ENCODE results near the gene NDFIP2.
"Not testable (repeated sequence)": the region's sequence is repeated elsewhere in the genome, so short reads cannot be mapped to it uniquely, and the experiment has no call there.

Gene NDFIP2

GRCh38 chr13:79538757-79539156, 57.8 kb downstream of the NDFIP2 start:
- Mint-ChIP-seq H3K27me3 (no peaks in the 10 kb centered on the region), H3K27ac (no peak overlapping the region), H3K36me3 (peaks cover 5% of the 10 kb centered on the region), H3K4me1 (peaks cover 2% of the 10 kb centered on the region), H3K9me3 (no peaks in the 10 kb centered on the region), H3K4me3 (no peak overlapping the region)
- CTCF ChIA-PET, result interaction anchor here (1.0 to 4.6 kb wide), 3 partner anchors 9 to 115 kb away, joined by 3 to 159 read pairs (median 8); no protein-coding TSS in a partner anchor
- no peak for DNase-seq

GRCh38 chr13:79540504-79540903, 59.5 kb downstream of the NDFIP2 start:
- Mint-ChIP-seq H3K4me3 (no peak overlapping the region), H3K27me3 (no peaks in the 10 kb centered on the region), H3K9me3 (no peaks in the 10 kb centered on the region), H3K27ac (no peak overlapping the region), H3K36me3 (peaks cover 5% of the 10 kb centered on the region), H3K4me1 (peaks cover 2% of the 10 kb centered on the region)
- CTCF ChIA-PET, result interaction anchor here (0.7 to 4.6 kb wide), 19 partner anchors 9 to 142 kb away, joined by 3 to 159 read pairs (median 4); partner anchors contain the start of genes NDFIP2 and RBM26
- no peak for DNase-seq

GRCh38 chr13:79541426-79542049, 60.6 kb downstream of the NDFIP2 start:
- Mint-ChIP-seq H3K36me3 (peaks cover 5% of the 10 kb centered on the region), H3K4me1 (peaks cover 2% of the 10 kb centered on the region), H3K27ac (no peak overlapping the region), H3K9me3 (no peaks in the 10 kb centered on the region), H3K4me3 (no peak overlapping the region), H3K27me3 (no peaks in the 10 kb centered on the region)
- CTCF ChIA-PET, result interaction anchor here (0.6 to 4.6 kb wide), 15 partner anchors 26 to 346 kb away, joined by 3 to 159 read pairs (median 5); partner anchors contain the start of gene RBM26
- no peak for DNase-seq

GRCh38 chr13:79543883-79544282, 62.9 kb downstream of the NDFIP2 start:
- Mint-ChIP-seq H3K27ac (no peak overlapping the region), H3K4me3 (no peak overlapping the region), H3K4me1 (peaks cover 2% of the 10 kb centered on the region), H3K9me3 (no peaks in the 10 kb centered on the region), H3K36me3 (no peaks in the 10 kb centered on the region), H3K27me3 (no peaks in the 10 kb centered on the region)
- DNase-seq, result no peak
- CTCF ChIA-PET, result interaction anchor here (0.8 to 4.2 kb wide), 5 partner anchors 62 to 151 kb away, joined by 3 to 66 read pairs (median 5); partner anchors contain the start of genes NDFIP2 and RBM26

GRCh38 chr13:79547211-79548195, 66.5 kb downstream of the NDFIP2 start:
- no peak for DNase-seq
- H3K4me3 Mint-ChIP-seq, result no peak overlapping the region
- H3K9me3 Mint-ChIP-seq, result no peaks in the 10 kb centered on the region
- H3K27me3 Mint-ChIP-seq, result no peaks in the 10 kb centered on the region
- H3K27ac Mint-ChIP-seq, result no peak overlapping the region
- no peaks in the 10 kb centered on the region for H3K36me3 Mint-ChIP-seq
- CTCF ChIA-PET, result interaction anchor here (0.7 to 1.2 kb wide), 2 partner anchors 122 to 124 kb away, joined by 3 to 4 read pairs; no protein-coding TSS in a partner anchor
- no peaks in the 10 kb centered on the region for H3K4me1 Mint-ChIP-seq

GRCh38 chr13:79548902-79549301, 67.9 kb downstream of the NDFIP2 start:
- CTCF ChIA-PET, result no interaction called here

GRCh38 chr13:79549355-79550106, 68.6 kb downstream of the NDFIP2 start:
- Mint-ChIP-seq H3K27me3 (no peaks in the 10 kb centered on the region), H3K9me3 (no peaks in the 10 kb centered on the region), H3K36me3 (no peaks in the 10 kb centered on the region), H3K27ac (no peak overlapping the region), H3K4me1 (no peaks in the 10 kb centered on the region), H3K4me3 (no peak overlapping the region)
- DNase-seq, result no peak
- CTCF ChIA-PET, result no interaction called here

More at GRCh38 chr13:79548902-79549301, 67.9 kb downstream of the NDFIP2 start:
- no peaks in the 10 kb centered on the region for H3K27me3 Mint-ChIP-seq
- no peaks in the 10 kb centered on the region for H3K4me1 Mint-ChIP-seq
- DNase-seq, result no peak
- no peak overlapping the region for H3K27ac Mint-ChIP-seq
- H3K36me3 Mint-ChIP-seq, result no peaks in the 10 kb centered on the region
- H3K4me3 Mint-ChIP-seq, result no peak overlapping the region
- no peaks in the 10 kb centered on the region for H3K9me3 Mint-ChIP-seq

GRCh38 chr13:79557666-79558065, 76.7 kb downstream of the NDFIP2 start:
- CTCF ChIA-PET, result no interaction called here
- no peak overlapping the region for H3K27ac Mint-ChIP-seq

GRCh38 chr13:79560954-79561353, 80.0 kb downstream of the NDFIP2 start:
- H3K4me1 Mint-ChIP-seq, result no peaks in the 10 kb centered on the region
- peaks cover 5% of the 10 kb centered on the region for H3K36me3 Mint-ChIP-seq
- no peak overlapping the region for H3K4me3 Mint-ChIP-seq
- H3K27ac Mint-ChIP-seq, result no peak overlapping the region
- DNase-seq, result no peak
- H3K27me3 Mint-ChIP-seq, result no peaks in the 10 kb centered on the region
- peaks cover 22% of the 10 kb centered on the region for H3K9me3 Mint-ChIP-seq
- CTCF ChIA-PET, result no interaction called here

More at GRCh38 chr13:79557666-79558065, 76.7 kb downstream of the NDFIP2 start:
- Mint-ChIP-seq H3K36me3 (peaks cover 5% of the 10 kb centered on the region), H3K4me3 (no peak overlapping the region), H3K4me1 (no peaks in the 10 kb centered on the region), H3K27me3 (no peaks in the 10 kb centered on the region), H3K9me3 (peaks cover 16% of the 10 kb centered on the region)
- no peak for DNase-seq

- CTCF ChIA-PET, result interaction anchor here (0.8 kb wide), 1 partner anchor 16 kb away, joined by 4 read pairs; no protein-coding TSS in a partner anchor
- H3K27me3 Mint-ChIP-seq, result peaks cover 3% of the 10 kb centered on the region
- no peak overlapping the region for H3K4me3 Mint-ChIP-seq
- H3K4me1 Mint-ChIP-seq, result no peaks in the 10 kb centered on the region
- H3K27ac Mint-ChIP-seq, result no peak overlapping the region
- peaks cover 22% of the 10 kb centered on the region for H3K9me3 Mint-ChIP-seq
- H3K36me3 Mint-ChIP-seq, result peaks cover 5% of the 10 kb centered on the region
- DNase-seq, result no peak
Observed at GRCh38 chr13:79562557-79562956, 81.6 kb downstream of the NDFIP2 start.

GRCh38 chr13:79566118-79566517, 85.2 kb downstream of the NDFIP2 start:
- no peak for DNase-seq
- Mint-ChIP-seq H3K9me3 (peaks cover 11% of the 10 kb centered on the region), H3K27ac (no peak overlapping the region), H3K4me1 (no peaks in the 10 kb centered on the region), H3K27me3 (peaks cover 7% of the 10 kb centered on the region), H3K4me3 (no peak overlapping the region), H3K36me3 (no peaks in the 10 kb centered on the region)
- CTCF ChIA-PET, result no interaction called here

- Mint-ChIP-seq H3K4me3 (no peak overlapping the region), H3K9me3 (peaks cover 2% of the 10 kb centered on the region), H3K27me3 (peaks cover 7% of the 10 kb centered on the region), H3K4me1 (no peaks in the 10 kb centered on the region), H3K36me3 (no peaks in the 10 kb centered on the region), H3K27ac (no peak overlapping the region)
- CTCF ChIA-PET, result no interaction called here
- DNase-seq, result no peak
Observed at GRCh38 chr13:79571147-79571546, 90.2 kb downstream of the NDFIP2 start.

GRCh38 chr13:79573892-79574291, 92.9 kb downstream of the NDFIP2 start:
- H3K27ac Mint-ChIP-seq, H3K4me1 Mint-ChIP-seq, H3K27me3 Mint-ChIP-seq, CTCF ChIA-PET, H3K36me3 Mint-ChIP-seq, H3K4me3 Mint-ChIP-seq, H3K9me3 Mint-ChIP-seq, DNase-seq: not testable (repeated sequence)

- H3K4me3 Mint-ChIP-seq, result no peak overlapping the region
- peaks cover 3% of the 10 kb centered on the region for H3K9me3 Mint-ChIP-seq
- no peaks in the 10 kb centered on the region for H3K27me3 Mint-ChIP-seq
- no peak for DNase-seq
- no peaks in the 10 kb centered on the region for H3K4me1 Mint-ChIP-seq
- no peaks in the 10 kb centered on the region for H3K36me3 Mint-ChIP-seq
- no peak overlapping the region for H3K27ac Mint-ChIP-seq
- CTCF ChIA-PET, result no interaction called here
Observed at GRCh38 chr13:79581870-79582315, 100.9 kb downstream of the NDFIP2 start.

Measured in activated naive CD4-positive, alpha-beta T cell treated with anti-CD3 and anti-CD28 coated beads, Interleukin-2, amount 10 ng/mL, durations not matched to agents 7 days and 5 days (primary cell).